Measurements from ENCODE around the gene APOBR.
"Not testable (repeated sequence)": the region's sequence is repeated elsewhere in the genome, so short reads cannot be mapped to it uniquely, and the experiment has no call there.

The APOBR gene

DNA sequence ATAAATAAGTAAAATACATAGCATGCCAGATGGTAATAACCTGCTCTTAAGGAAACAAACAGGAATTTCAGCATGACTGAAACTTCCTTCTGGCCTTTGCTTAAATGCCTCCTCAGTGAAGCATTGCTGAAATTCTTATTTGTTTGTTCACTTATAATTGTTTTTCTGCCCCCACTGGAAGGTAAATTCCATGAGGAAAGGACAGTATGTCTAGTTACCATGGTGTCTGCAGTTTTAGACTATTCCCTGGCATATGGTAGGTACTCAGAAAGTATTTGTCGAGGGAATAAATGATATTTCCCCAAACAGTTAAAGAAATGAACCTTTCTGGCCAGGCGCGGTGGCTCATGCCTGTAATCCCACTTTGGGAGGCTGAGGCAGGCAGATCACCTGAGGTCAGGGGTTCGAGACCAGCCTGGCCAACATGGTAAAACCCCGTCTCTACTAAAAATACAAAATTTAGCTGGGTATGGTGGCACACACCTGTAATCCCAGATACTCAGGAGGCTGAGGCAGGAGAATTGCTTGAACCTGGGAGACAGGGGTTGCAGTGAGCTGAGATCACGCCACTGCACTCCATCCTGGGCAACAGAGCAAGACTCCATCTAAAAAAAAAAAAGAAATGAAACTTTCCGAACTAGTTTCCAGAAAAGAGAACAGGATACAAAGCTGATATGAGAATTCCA lies 32.8 kb downstream of the APOBR start:
- DNase-seq: not testable (repeated sequence)

DNA sequence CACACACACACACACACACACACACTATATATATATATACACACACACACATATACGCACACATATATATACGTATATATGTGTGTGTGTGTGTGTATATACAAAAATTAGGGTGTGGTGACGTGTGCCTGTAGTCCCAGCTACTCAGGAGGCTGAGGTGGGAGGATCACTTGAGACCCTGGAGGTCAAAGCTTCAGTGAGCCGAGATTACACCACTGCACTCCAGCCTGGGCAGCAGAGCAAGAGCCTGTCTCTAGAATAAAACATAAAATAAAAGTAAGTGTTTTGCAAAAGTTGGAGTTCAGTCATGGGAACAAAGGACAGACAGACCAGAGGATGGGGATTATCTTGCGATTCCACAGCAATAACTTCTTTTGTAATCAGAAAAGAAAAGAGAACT lies 33.5 kb downstream of the APOBR start:
- no peak for DNase-seq

DNA sequence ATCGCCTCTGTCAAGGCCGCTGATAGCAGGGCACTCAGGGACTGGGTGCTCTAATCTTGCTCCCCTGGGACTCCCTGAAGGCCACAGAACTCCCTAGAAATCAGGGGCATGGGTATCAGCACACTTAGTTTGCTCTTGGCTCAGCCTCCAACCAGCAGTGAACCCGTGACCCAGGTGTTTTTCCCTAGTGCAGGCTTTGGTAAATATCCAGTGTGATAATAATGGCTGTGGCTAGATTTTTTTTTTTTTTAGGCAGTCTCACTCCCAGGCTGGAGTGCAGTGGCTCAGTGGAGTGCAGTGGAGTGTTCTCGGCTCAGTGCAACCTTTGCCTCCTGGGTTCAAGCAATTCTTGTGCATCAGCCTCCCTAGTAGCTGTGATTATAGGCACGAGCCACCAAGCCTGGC lies 34.0 kb downstream of the APOBR start:
- no peak for DNase-seq

DNA sequence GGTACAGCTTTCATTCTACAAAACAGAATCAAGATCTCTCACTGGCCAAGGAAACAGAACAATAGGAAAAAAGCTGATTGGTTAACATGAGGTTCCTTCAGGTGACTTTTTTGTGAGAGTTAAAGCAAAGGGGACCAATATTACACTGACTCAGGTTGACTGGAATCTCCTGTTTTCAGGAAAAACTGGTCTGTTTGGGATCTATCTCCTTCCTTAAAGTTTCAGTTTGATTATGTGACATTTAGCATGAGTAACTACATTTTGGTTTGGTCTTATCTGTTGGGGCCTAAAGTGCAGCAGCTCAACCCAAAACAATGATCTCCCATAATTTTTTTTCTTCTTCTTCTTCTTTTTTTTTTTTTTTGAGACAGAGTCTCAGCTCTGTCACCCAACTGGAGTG lies 34.7 kb downstream of the APOBR start:
- DNase-seq: no peak

DNA sequence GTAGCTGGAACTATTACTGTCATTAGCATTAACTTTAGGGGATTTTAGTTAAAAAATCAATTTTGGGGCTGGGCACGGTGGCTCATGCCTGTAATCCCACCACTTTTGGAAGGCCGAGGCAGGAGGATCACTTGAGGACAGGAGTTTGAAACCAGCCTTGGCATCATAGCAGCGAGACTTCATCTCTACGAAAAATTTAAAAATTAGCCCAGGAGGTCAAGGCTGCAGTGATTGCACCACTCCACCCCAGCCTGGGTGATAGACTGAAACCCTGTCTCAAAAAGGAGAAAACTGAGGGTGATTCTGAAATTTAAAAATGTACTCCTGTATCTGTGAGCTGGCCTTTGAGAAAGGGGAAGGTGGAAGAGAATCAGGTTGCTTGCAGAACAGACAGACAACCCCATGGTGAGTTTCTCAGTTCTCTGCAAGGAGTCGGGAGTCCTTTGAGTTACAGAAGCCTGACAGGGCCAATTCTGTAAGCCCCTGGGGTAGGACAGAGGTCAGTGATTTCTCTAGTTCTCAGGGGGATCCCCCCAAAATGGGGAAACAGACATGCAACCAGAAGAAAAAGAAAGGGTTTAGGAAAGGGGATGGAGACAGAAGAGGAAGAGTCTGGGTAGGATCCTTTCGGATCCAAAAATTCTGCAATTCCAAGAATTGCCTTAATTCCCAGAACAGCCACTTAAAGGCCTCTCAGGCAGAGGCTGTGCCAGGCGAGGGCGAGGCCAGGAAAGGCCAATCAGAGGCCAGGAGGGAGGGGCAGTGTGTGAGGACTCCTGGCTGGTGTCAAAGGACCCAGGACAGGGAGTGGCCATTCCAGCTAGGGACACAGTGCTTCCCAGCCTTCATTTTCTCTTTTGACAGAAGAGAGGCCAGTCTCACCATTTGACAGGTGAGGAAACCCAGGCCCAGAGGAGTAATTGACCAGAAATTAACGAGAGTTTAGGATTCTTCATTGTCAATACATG lies 37.6 kb downstream of the APOBR start:
- no peak for DNase-seq

DNA sequence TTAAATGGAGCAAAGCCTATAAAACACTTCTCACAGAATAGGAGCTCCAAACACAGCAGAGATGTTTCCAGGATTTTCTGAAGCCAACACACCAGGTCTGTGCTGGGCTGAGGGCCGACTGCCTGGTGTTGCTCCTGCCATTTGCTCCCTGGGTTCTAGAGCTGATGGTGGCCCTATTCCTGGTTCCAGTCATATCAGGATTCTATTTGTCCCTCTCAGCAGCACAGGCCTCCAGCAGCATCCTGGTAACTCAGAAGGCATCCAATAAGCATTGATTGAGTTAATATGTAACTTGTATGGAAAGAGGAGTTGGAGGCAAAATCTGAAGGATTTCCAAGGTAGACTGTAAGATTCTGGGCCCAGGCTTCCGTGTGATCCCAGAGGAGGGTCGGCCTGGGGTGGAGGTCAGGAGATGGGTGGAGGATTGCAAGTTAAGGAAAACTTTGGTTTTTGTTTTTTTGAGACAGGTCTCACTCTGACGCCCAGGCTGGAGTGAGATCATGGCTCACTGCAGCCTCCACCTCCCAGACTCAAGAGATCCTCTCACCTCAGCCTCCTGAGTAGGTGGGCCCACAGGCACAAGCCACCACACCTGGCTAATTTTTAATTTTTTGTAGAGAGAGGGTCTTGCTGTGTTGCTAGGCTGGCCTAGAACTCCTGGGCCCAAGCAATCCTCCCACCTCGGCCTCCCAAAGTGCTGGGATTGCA lies 38.7 kb downstream of the APOBR start:
- DNase-seq: no peak

DNA sequence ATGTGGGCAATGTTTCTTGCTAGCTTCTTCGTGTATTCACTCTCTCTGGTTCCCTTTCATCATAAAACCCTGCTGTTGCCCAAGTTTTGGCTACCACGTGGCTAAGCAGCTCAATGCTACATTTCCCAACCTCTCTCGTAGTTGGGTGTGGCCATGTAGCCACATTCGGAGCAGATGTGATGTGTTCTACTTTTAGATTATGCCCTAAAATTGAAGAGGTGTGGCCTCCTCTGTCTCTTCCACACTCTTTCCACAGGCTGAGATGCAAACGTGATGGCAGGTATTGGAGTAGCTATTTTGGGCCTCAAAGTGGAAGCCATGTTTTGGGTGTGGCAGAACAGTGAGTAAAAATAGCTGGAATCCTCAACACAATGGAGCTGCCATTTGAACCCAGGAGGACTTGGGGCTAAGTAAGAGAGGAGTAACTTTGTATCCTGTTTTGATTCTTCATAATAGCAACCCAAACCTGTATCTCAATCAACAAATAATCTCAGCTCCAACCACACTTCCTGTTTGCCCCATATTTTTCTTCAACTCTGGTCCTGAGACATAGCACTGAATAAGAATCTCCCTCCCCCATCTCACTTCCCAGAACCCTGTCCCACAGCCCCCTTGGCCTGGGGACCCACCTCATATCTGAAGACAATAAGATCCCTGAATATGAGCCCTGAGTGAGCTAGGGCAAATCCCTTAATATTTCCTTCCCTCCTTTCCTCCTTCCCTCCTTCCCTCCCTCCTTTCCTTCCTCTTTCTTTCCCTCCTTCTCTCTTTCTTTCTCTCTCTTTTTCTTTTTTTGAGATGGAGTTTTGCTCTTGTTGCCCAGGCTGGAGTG lies 40.3 kb downstream of the APOBR start:
- no peak for DNase-seq

DNA sequence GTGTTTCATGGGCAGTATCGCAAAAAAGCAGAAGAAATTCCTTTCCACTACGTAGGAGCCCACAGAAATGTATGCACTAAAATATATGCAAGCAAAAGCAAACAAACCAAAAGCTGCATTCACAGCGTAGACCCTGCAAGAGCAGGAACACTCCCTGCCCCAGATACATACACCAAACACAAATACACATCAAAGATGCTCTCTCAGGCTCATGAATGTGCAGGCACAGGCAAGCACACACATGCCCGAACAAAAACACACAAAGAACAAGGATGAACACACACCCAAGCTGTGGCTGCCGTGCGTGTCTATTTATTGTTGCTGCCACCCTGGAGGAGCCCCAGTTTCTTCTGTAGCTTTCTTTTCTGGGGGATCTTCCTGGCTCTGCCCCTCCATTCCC lies 42.6 kb downstream of the APOBR start:
- DNase-seq: no peak

DNA sequence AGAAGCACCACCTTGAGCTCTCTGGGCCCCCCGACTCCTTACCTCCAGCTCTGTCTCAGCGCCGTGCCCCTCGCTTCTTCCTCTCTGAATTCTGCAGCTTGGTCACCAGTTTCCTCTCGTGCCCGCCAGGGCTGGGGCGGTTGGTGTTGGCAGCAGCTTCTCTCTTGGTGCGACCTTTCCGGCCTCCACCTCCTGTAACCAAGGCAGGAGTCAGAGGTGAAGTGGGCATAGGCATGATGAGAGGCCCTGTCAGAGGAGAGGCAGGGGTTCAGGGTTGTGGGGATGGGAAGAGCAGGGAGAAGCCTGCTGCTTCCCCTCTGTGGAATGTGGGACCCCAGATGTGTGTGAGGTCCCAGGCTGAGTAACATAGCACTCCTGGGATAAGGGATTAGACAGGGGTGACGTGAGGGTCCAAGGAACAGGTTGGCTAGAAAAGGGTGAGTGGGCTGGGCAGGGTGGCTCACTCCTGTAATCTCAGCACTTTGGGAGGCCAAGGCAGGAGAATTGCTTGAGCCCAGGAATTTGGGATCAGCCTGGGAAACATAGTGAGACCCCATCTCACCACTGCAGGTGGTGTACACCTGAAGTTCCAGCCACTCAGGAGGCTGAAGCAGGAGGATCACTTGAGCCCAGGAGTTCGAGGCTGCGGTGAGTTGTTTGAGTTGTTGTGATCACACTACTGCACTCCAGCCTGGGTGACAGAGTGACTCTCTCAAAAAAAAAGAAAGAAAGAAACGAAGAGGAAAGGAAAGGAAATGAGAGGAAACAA lies 43.7 kb downstream of the APOBR start:
- DNase-seq: no peak

DNA sequence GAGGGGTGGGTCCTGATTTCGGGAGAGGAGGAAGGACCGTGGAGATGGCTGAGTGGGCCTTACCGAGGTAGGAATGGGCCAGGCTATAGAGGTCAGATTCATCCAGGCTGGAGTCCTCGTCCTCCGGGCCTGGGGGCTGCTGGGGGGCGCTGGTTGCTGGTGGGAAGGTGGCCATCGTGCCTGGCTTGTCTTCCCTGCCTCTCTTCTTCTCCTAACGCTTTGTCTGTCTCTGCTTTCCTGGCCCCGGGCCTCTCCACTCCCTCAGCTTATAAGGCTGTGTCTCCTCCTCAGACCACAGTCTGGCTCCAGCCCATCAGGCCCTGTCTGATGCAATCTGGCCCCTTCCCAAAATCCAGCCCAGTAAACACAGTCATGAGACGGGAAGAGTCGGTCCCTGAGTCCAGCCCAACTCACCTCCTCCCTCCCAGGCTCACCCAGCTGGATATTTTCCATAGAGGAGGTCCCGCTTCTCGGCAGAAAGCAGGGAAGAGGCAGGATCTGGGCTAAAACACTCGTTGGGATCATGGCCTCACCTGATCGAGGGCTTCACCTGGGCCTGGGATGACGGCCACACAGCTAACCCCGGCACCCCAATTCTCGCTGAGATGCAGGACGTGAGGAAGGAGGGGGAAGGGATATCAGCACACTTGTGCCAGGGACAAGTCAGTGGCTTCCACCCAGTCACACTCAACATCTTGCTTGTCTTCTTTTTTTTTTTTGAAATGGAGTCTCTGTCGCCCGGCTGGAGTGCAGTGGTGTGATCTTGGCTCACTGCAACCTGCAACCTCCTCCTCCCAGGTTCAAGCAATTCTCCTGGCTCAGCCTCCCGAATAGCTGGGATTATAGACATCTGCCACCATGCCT lies 44.5 kb downstream of the APOBR start, which contains the start of gene NUPR1:
TSS of gene NUPR1 (minus strand) at position 242 of the 864 bp plus-strand sequence. CDS start at position 175, 67 bp downstream.
- DNase-seq: no peak

DNA sequence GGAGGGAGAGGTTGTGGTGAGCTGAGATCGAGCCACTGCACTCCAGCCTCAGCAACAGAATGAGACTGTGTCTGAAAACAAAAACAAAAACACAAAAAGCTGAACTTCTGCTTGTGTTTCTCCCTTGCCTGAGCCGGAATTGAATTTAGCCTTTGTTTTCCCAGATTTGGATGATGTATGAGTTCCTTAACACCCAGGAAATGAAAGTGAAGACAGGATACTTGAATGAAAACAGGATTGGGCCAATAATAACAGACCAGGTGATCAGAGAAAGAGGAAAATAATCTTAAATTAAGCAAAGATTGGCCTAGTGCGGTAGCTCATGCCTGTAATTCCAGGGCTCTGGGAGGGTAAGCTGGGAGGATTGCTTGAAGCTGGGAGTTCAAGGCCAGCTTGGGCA lies 45.9 kb downstream of the APOBR start:
- no peak for DNase-seq

DNA sequence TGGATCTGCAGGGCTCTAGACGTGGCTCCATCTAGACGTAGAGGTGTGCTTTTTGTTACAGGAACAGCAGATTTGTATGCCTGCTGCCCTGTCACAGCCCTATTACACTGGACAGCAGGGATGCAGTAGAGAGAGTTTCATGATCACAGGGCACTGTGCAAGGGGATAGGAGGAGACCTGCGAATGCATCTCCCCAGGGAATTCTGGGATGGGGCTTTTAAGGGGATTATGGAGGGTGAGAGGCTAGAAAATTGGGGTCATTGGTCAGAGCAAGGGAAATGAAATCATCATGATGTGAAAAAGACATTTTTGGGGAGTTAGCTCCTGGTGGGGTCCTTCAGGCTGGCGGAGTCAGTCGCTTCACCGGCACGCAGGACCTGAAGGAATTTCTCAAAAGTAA lies 48.2 kb downstream of the APOBR start:
- DNase-seq: no peak

DNA sequence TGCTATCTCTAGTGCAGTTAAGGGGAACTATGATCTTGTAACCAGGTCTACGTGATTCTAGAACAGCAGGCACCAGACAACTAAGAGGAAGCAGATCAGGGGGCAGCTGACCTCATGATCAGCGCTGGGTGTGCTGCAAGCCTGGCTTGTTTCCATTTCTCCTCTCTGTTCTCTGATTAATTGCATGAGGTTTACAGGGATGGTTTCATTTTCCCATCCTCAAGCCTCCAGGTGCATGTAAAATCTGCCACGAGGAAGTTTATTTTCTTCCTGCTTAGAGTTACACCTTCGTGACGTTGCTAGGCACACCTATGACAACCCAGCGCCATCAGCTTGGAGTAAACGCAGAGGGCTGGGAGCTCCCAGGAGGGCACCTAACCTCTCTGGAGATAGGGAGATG lies 48.6 kb downstream of the APOBR start:
- no peak for DNase-seq

DNA sequence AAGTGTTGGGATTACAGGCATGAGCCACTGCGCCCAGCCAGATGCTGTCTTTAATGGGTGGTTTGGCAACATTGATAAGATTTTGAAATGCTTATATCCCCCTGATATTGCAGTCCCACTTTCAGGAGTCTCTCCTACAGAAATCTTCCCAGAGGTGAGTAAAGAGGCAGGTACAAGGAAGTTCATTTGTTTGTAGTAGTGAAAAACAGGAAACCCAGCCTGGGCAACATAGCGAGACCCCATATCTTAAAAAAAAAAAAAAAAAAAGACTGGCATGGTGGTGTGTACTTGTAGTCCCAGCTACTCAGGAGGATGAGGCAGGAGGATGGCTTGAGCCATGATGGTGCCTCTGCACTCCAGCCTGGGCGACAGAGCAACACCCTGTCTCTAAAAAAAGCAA lies 50.6 kb downstream of the APOBR start:
- no peak for DNase-seq

DNA sequence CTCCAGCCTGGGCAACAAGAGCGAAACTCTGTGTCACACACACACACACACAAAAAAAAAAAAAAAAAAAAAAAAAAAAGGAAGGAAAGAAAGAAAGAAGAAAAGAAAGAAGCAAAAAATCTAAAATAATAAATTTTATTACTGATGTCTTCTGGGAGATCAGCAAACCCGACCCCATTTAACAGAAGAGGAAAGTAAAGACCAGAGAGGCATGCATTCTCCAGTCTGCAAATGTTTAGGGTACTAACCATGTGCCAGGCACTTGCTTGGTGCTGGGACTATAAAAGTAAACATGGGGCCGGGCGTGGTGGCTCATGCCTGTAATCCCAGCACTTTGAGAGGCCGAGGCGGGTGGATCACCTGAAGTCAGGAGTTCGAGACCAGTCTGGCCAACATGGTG lies 51.5 kb downstream of the APOBR start:
- DNase-seq: not testable (repeated sequence)

DNA sequence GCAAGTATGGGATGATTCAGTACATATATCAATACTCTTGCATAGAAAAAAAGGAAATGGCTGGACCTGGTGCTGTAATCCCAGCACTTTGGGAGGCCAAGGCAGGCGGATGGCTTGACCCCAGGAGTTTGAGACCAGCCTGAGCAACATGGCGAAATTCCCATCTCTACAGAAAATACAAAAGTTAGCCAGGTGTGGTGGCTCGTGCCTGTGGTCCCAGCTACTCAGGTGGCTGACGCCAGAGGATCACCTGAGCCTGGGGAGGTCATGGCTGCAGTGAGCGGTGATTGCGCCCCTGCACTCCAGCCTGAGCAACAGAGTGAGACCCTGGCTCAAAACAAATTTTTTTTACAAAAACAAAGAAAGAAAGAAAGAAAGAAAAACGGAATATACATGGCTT lies 52.2 kb downstream of the APOBR start:
- DNase-seq: no peak

DNA sequence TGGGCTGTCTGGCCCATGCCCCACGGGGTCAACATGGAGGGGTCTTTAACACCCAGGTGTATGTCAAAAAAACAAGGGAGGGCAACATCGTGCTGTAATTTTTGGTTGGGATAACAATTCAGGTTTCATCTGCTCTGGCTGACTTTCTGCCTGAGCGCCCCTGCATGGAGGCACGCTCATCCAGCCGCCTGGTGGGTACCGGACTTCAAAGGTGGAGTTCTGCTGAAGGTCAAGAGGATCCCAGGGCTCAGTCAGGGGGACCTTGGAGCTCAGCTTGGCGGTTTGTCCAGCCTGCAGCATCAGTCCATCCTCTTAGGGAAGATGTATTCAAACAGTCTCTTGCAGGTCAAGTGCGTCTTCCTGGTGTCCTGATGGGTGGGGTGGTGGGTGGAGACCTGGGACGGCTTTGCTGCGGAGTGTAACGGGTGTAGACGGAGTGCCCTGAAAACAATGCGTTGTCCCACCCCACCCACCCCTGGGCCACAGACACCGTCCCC lies 53.9 kb downstream of the APOBR start:
- DNase-seq: no peak

Data from COR-L47 (cell line).